PC-9 (cell line): Measurements from ENCODE around the gene ZNF654.

Source experiments
- CTCF ChIP-seq: fragments of 200-600 bp; sonication (generic); conservative IDR thresholded peaks from 2 replicates; pipeline ENCODE4 v1.6.1; 2017; ENCODE audit warnings: mixed run types, antibody characterized with exemption, mild to moderate bottlenecking, moderate library complexity
- EZH2 ChIP-seq: fragments of 200-600 bp; sonication (generic); IDR thresholded peaks from 2 replicates; pipeline ENCODE4 v1.8.0; 2017; ENCODE audit warnings: antibody characterized with exemption, low read depth

GRCh38 chr3:88149101-88149508 lies 90.0 kb downstream of the ZNF654 start:
- no peak for TF ChIP-seq EZH2
- TF ChIP-seq CTCF = no peak
